WI38 (cell line): ENCODE measurements around the gene LCN2.

Source experiments
- H3K4me3 ChIP-seq: 2 replicates; pipeline ENCODE4 v1.5.1; 2011; ENCODE audit warnings: low read depth, mild to moderate bottlenecking, control low read depth, low read length
- CTCF ChIP-seq: IDR thresholded peaks from 2 replicates; pipeline ENCODE4 v1.5.1; 2012; ENCODE audit warnings: low read depth, mild to moderate bottlenecking, control low read depth, low read length

LCN2 gene

GRCh38 chr9:128155736-128156500 is 6.7 kb downstream of the LCN2 start:
- TF ChIP-seq CTCF, result no peak
- H3K4me3 ChIP-seq, result no peak overlapping the region

GRCh38 chr9:128159522-128159783 is 10.2 kb downstream of the LCN2 start:
- TF ChIP-seq CTCF, result no peak
- H3K4me3 ChIP-seq, result peak overlapping the region; percentile 46

GRCh38 chr9:128159784-128160602 is 10.7 kb downstream of the LCN2 start, which contains the start of gene BBLN:
BBLN (plus strand) TSS chr9:128160265; CDS start chr9:128160408, 143 bp downstream.
- H3K4me3 ChIP-seq, result peak within 1 kb of the TSS; percentile 88
- no peak for TF ChIP-seq CTCF

GRCh38 chr9:128160603-128160987 is 11.3 kb downstream of the LCN2 start:
- TF ChIP-seq CTCF, result no peak
- peak overlapping the region; percentile 88 for H3K4me3 ChIP-seq

GRCh38 chr9:128161215-128161902 is 12.1 kb downstream of the LCN2 start:
- peak overlapping the region; percentile 88 for H3K4me3 ChIP-seq

GRCh38 chr9:128162215-128163026 is 13.2 kb downstream of the LCN2 start:
- TF ChIP-seq CTCF, result no peak
- H3K4me3 ChIP-seq, result no peak overlapping the region

More at GRCh38 chr9:128161215-128161902, 12.1 kb downstream of the LCN2 start:
- no peak for TF ChIP-seq CTCF
